Measurements from ENCODE around the gene PLSCR3. TPM values are rescaled to one million over a fixed set of nuclear protein-coding genes. Genes with fewer than 3 reads are reported as not detected.
"Not testable (repeated sequence)": the region's sequence is repeated elsewhere in the genome, so short reads cannot be mapped to it uniquely, and the experiment has no call there.

The PLSCR3 gene
- total RNA-seq, 1 donor from 2014 or later = 13.5 TPM

DNA sequence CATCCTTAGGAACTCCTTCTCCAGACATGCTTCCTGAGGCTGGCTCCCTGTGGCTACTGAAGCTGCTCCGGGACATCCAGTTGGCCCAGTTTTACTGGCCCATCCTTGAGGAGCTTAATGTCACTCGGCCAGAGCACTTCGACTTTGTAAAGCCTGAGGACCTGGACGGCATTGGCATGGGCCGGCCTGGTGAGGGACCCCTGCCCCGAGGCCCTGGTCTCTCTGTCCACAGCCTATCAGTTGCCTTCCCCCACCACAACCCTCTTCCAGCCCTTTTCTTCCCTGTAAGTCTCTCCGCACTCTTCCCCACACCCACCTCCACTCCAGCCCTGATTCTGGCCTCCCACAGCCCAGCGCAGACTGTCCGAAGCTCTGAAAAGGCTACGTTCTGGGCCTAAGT lies 11.4 kb downstream of the PLSCR3 start:
- no peak for DNase-seq (ENCODE audit: low read depth in 2 of 2)

DNA sequence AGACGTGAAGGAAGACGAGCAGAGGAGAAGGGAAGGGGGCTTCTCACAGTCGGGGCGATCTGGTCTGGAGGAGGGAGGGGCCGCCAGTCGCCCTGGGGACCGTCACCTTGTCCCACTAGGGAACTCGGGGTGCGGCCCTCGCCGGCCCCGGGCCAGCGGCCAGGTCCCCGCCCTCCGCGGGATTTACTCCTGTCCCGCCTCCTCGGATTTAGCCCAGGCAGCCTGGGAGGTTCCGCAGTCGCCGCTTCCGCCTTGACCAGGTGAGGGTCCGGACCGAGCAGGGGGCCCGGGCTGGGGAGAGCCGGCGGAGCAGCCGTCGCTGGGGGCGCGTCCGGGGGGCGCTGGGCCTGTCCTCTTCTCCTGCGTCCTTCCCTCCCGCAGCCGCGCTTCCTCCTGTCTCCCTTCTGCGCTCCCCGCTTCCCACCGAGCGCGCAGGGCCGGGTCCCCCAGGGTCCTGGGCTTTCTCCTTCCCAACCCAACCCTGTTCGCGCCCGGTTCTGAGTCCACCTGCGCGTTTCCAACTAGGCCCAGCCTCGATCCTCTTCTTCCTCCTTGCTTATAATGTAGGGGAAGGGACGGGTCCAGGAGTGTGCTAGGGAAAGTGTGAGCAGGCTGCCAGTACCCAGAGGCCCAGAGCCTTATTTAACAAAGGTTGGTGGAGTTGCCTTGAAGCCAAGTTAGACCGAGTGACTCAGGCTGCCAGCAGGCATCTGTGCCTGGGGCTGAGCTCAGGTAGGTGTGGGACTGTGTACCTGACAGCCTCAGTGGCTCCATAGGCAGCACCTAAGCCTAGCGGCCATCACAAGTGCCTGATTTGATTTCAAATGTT lies 13.3 kb downstream of the PLSCR3 start, which contains the start of gene TNK1:
Gene TNK1, plus strand, starts transcription at position 235 of the 829 bp plus-strand sequence. CDS start 1,838 bp downstream, outside the sequence.
- no peak for DNase-seq (ENCODE audit: low read depth in 2 of 2)

DNA sequence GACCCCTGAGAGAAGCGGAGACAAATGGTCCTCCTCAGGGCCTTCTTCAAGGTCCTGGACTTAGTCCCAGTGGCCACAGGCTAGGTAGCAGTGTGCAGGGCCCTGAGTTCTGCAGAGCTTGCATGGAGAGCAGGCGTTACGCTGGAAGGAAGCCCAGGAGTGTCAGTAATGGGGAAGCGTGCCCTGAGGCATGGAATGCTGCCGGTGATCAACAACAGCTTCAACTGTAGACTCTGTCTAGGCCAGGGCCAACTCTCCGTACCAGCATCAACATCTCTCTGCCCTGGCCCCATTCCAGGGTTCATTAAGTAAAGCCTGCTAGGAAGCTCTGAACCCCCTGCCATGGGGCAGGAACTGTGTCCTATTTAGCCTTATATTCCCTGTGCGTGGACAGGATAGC lies 14.0 kb downstream of the PLSCR3 start:
- no peak for DNase-seq (ENCODE audit: low read depth in 2 of 2)

DNA sequence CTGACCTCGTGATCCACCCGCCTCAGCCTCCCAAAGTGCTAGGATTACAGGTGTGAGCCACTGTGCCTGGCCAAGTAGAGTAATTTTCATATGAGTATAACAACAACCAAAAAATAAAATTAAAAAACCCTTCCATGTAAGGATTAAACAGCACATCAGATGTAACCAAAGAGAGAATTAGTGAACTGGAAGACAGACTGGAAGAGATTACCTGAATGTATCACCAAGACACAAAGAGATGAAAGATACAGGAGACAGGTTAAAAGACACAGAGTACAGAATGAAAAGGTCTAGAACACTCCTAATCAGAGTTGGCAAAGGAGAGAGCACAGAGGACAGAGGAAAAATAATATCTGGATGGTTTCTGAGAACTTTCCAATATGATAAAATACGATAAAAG lies 15.2 kb downstream of the PLSCR3 start:
- no peak for DNase-seq (ENCODE audit: low read depth in 2 of 2)

DNA sequence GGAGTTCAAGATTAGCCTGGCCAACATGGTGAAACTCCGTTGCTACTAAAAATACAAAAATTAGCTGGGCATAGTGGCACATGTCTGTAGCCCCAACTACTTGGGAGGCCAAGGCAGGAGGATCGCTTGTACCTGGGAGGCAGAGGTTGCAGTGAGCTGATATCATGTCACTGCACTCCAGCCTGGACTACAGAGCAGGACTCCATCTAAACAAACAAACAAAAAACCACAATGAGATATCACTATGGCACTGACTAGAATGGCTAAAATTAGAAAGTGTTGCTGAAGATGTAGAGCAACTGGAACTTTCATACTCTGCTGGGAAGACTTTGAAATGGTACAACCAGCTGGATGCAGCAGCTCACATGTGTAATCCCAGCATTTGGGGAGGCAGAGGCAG lies 20.0 kb downstream of the PLSCR3 start:
- DNase-seq (ENCODE audit: low read depth in 2 of 2) = no peak

DNA sequence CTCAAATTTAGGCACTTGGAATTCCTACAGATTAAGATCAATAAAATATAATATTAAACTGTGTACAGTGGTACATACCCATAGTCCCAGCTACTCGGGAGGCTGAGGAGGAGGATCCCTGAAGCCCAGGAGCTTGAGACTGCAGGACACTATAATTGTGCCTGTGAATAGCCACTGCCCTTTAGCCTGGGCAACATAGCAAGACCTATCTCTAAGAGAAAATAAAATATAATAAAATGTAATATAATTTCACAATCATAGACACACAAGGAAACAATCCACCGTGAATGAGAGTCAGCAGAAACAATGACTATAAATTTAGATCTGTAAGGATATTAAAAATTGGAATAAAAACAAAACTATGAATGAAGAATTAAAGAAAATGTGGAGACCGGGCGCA lies 23.5 kb downstream of the PLSCR3 start:
- no peak for DNase-seq (ENCODE audit: low read depth in 2 of 2)

DNA sequence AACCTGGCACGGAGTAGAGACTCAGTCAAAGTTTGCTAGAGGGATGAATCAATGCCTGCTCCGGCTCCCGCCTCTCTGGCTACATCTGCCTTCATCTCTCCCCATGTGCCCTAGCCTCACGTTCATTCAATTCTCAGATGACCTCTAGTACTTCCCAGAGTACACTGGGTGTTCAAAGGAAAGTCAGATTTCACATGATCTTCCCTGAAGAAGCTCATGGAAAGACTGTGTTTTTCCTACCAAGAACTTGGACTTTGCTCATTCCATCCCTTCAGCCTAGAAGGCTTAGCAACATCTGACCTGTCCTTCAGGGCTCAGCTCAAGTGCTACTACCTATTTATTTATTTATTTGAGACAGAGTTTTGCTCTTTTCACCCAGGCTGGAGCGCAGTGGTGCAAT lies 24.5 kb downstream of the PLSCR3 start:
- DNase-seq (ENCODE audit: low read depth in 2 of 2) = no peak

DNA sequence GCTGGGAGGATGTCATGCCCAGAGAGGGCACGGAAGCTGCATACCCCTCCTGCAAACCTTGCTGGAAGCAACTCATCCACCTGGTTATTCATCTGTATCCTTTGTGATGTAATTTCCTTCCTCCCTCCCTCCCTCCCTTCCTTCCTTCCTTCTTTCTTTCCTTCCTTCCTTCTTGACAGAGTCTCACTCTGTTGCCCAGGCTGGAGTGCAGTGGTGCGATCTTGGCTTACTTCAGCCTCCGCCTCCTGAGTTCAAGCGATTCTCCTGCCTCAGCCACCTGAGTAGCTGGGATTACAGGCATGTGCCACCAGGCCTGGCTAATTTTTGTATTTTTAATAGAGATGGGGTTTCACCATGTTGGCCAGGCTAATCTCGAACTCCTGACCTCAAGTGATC lies 25.7 kb downstream of the PLSCR3 start:
- DNase-seq (ENCODE audit: low read depth in 2 of 2) = not testable (repeated sequence)

DNA sequence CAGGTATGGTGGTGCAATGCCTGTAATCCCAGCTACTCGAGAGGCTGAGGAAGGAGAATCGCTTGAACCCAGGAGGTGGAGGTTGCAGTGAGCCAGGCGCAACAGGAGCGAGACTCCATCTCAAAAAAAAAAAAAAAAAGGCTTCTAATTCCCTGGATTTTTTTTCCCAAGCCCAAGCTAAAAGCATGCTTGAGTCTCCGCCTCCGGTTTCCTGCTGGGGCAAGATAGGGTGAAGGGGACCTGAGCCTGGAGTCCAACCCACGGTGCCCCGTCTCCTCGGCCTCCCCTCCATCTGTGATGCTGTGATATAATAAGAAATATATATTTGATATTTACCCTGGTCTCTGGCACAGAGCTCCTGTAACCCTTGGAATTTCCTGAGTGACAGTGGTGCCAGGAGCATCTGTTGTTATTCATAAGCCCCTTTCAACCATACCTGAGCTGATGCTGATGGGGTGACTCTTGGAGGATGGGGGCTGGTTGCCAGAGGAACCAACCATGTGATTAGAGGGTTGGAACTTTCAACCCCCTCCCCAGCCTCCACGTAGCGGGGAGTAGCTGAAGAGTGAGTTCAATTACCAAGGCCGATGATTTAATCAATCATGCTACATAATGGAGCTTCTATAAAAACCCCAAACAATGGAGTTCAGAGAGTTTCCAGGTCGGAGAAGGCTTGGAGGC lies 26.3 kb downstream of the PLSCR3 start:
- no peak for DNase-seq (ENCODE audit: low read depth in 2 of 2)

DNA sequence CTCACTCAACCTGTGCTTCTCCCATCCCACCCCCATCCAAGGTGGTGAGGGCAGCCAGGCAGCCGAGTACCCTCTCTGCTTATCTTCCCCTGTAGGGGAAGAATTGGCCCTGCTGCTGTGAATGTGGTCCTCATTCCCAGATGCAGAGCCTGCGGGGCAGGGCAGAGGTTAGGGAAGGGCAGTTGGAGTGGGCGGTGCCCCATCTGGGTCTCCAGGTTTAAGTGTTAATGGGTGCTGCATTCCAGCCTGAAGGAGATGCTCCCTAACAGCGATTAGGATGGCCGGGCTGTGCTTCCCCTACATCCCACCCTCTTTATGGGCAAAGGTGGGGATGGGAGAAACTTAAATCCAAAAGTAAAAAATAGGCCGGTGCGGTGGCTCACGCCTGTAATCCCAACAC lies 27.2 kb downstream of the PLSCR3 start:
- no peak for DNase-seq (ENCODE audit: low read depth in 2 of 2)

DNA sequence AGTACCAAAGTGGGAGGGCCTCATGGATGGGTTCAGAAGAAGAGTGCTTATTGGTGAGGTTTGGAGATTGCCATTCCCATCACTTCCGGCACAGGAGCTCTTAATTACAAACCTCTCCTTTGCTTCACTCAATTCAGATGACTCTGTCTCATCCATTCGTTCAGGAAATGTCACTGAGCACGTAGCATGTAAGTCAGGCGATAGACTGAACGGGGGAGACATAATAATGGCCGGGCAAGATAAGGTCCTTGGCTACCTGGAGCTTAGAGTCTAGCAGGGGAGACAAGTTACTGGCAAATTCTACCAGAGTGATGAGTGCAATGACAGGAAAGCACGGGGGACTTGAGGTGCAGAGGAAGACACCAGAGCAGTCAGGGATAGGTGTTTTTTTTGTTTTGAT lies 28.4 kb downstream of the PLSCR3 start:
- DNase-seq (ENCODE audit: low read depth in 2 of 2) = not testable (repeated sequence)

DNA sequence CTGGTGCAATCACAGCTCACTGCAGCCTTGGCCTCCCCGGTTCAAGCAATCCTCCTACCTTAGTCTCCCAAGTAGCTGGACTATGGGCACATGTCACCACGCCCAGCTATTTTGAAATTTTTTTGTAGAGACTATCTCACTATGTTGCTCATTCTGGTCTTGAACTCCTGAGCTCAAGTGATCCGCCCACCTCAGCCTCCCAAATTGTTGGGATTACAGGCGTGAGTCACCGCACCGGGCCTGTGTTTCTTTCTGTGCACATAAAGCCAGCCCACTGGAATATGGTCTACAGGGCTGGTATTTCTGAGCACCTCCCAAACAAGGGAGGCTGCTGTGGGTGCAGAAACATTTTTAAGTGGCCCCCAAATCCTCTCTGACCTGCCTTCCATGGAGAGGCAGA lies 31.0 kb downstream of the PLSCR3 start:
- no peak for DNase-seq (ENCODE audit: low read depth in 2 of 2)

DNA sequence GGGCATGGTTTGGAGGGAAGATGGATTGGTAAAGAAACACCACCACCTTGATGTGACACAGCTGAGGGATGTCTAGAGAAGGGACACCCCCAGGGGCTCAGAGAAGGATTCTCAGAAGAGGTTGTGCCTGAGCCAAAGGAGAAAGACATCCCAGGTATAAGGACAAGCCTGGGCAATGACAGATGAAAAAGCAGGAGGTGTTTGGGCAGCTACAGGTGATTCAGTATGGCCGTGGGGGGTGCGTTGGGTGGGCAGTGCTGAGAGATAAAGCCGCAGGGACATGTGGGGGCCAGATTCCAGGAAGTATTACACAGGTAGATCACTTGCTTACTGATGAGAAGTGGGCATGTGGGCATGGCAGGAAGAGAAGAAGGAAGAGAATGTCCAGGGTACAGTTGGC lies 32.4 kb downstream of the PLSCR3 start:
- DNase-seq (ENCODE audit: low read depth in 2 of 2) = no peak

DNA sequence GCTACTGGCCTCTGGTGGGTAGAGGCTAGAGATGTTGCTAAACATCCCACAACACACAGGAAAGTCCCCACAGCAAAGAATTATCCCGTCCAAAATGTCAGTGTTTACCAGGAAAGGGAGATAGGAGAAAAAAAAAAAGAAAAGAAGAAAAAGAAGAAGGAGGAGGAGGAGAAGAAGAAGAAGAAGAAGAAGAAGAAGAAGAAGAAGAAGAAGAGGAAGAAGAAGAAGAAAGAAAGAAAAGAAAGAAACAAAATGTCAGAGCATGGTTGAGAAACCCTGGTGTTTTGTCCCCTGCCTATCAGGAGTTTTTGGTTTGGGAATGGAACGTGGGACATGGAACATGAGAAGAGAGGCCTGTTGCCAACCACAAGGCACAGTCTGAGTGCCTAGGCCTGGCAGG lies 36.9 kb downstream of the PLSCR3 start:
- DNase-seq (ENCODE audit: low read depth in 2 of 2) = no peak

DNA sequence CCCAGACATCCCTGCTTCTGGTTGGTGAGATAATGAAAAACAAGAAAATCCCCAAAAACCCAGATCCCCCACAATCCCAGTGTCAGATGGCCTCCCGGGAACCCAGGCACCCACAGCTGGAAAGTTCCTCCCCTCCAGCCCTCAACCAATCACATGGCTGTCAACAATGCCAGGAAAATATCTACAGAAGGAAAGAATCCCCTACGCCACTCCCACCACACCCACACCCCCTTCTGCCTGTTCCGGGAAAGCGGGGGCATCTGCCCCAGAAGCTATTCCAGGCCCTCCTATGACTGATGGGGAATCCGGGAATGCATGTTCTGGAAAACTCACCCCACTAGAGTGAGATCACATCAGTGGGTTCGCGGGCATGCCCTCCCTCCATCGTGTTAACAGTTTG lies 37.6 kb downstream of the PLSCR3 start:
- no peak for DNase-seq (ENCODE audit: low read depth in 2 of 2)

DNA sequence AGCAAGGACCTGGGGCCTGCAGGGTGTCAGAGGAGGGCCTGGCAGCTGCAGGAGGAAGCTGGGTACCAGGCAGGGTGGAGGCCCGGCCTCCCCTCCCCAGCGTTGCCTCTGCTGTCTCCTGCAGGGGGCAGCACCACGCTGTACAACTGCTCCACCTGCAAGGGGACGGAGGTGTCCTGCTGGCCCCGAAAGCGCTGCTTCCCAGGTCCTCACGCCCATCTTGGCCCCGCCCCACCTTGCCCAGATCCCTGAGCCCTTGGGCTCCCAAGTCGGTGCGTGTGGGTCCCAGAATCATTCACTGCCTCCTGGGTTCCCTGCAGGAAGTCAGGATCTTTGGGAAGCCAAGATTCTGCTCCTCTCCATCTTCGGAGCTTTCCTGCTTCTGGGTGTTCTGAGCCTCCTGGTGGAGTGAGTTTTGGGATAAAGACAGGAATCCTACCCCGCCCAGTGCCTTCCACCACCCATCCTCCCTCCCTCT lies 38.2 kb downstream of the PLSCR3 start:
- DNase-seq (ENCODE audit: low read depth in 2 of 2) = peak; percentile 64 to 74

DNA sequence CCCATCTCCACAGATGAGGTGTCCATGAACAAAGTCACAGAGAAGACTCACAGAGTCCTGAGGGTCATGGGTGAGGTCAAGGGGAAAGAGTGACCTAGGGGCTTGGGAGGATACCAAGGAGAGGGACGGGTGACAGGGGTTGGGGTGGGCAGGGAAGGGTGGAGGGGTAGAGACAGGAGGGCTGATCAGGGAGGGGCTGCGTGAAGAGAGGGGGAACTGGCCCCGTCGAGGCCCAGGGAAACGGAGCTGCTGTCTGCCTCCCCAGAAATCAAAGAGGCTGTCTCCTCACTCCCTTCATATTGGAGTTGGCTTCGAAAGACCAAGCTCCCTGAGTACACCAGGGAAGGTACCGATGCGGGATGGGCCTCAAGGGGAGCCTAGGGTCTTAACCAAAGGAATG lies 38.8 kb downstream of the PLSCR3 start:
- DNase-seq (ENCODE audit: low read depth in 2 of 2) = no peak

DNA sequence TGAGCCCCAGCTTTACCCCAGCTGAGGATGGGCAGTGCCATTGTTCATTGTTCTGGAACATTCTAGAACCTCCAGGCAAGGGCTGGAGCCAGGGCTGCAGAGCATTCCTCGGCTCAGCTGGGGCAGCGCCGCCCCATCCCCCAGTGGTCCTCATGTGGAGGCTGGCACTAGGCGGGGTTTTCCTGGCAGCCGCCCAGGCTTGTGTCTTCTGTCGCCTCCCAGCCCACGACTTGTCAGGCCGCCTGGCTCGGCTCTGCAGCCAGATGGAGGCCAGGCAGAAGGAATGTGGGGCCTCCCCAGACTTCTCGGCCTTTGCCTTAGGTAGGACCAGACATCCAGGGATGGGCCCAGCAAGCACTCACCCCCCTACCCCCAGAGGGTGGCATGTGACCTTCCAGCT lies 39.3 kb downstream of the PLSCR3 start, which contains the start of gene TMEM95:
Gene TMEM95, plus strand, starts transcription at position 104 of the 400 bp plus-strand sequence. Its CDS starts 49 bp downstream, at position 153.
- no peak for DNase-seq (ENCODE audit: low read depth in 2 of 2)

DNA sequence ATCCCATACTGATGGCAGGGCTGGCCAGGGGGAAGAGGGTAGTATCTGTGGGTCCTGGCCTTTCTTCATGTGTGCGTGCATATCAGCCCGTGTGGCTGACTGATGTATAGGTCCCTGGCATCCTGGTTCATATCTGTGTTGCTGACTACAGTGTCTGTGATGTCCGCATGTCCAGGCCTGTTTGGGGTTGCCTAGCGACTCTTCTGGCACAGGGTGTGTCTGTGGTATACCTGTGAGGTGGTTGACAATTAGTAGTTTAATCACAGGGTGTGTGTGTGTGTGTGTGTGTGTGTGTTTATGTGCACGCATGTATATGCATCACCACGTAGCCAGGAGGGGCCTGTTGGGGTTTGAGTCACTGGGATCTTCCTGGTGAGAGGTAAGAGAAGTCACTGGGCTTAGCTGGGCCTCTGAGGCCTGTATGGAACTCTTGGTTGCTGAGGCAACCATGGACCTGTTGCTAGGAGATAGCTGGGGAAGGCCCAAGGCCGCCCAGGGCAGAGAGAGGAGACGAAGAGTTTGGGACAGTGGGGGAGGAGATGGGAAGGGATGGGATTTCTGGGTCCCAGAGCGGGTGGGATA lies 40.0 kb downstream of the PLSCR3 start:
- DNase-seq (ENCODE audit: low read depth in 2 of 2) = no peak

DNA sequence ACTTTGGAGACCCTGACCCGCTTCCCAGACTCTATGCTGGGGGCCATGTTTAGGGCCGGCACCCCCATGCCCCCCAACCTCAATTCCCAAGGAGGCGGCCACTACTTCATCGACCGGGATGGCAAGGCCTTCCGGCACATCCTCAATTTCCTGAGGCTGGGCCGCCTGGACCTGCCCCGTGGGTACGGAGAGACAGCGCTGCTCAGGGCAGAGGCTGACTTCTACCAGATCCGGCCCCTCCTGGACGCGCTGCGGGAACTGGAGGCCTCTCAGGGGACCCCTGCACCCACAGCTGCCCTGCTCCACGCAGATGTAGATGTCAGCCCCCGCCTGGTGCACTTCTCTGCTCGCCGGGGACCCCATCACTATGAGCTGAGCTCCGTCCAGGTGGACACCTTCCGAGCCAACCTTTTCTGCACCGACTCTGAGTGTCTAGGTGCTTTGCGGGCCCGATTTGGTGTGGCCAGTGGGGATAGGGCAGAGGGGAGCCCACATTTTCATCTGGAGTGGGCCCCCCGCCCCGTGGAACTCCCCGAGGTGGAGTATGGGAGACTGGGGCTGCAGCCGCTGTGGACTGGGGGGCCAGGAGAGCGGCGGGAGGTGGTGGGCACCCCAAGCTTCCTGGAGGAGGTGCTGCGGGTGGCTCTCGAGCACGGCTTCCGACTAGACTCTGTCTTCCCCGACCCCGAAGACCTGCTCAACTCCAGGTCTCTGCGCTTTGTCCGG lies 41.3 kb downstream of the PLSCR3 start:
- no peak for DNase-seq (ENCODE audit: low read depth in 2 of 2)

DNA sequence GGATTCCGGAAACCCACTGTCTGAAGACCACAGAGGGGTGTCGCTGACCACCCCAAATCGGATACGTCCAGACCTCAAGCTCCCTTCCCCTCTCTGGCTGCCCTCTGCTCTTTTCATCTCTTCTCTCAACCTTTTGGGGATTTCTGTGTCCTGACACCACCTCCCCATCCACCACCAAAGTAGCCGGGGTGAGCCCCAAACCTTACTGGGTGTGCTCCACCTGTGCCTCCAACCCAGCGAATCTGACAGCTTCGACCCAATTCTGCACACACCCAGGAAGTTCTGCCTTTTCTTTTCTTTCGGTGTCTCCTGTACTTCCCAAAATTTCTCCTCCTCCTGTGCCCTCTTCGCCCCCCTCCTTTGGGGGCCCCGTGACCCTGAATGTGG lies 41.8 kb downstream of the PLSCR3 start:
- no peak for DNase-seq (ENCODE audit: low read depth in 2 of 2)

Measured in dermis microvascular lymphatic vessel endothelial cell (primary cell).